GM19455 (cell line): ENCODE measurements around the gene NNT.
"Not testable (repeated sequence)": the region's sequence is repeated elsewhere in the genome, so short reads cannot be mapped to it uniquely, and the experiment has no call there.

Experiments used
- ATAC-seq: cut with Tn5 transposase; IDR thresholded peaks from one replicate; pipeline ENCODE4 v1.9.1; 2021; ENCODE audit not compliant: unreplicated experiment

NNT gene

GRCh38 chr5:43663916-43664315, 60.9 kb downstream of the NNT start:
- no peak for ATAC-seq

- ATAC-seq: no peak
These were observed 61.6 kb downstream of the NNT start for GRCh38 chr5:43664501-43665040.

- not testable (repeated sequence) for ATAC-seq
These were observed 62.8 kb downstream of the NNT start for GRCh38 chr5:43665749-43666148.

GRCh38 chr5:43666728-43667127, 63.7 kb downstream of the NNT start:
- ATAC-seq: not testable (repeated sequence)

- not testable (repeated sequence) for ATAC-seq
These were observed 64.4 kb downstream of the NNT start for GRCh38 chr5:43667379-43667778.

- ATAC-seq: no peak
These were observed 71.6 kb downstream of the NNT start for GRCh38 chr5:43674536-43674935.

- no peak for ATAC-seq
These were observed 72.4 kb downstream of the NNT start for GRCh38 chr5:43675357-43675756.

- no peak for ATAC-seq
These were observed 73.3 kb downstream of the NNT start for GRCh38 chr5:43676083-43676840.

GRCh38 chr5:43677253-43677652, 74.3 kb downstream of the NNT start:
- no peak for ATAC-seq

- ATAC-seq: no peak
These were observed 76.2 kb downstream of the NNT start for GRCh38 chr5:43679214-43679613.

GRCh38 chr5:43680286-43680685, 77.3 kb downstream of the NNT start:
- no peak for ATAC-seq

- no peak for ATAC-seq
These were observed 81.0 kb downstream of the NNT start for GRCh38 chr5:43683884-43684471.

GRCh38 chr5:43685252-43685950, 82.4 kb downstream of the NNT start:
- ATAC-seq: no peak

GRCh38 chr5:43687275-43687674, 84.3 kb downstream of the NNT start:
- ATAC-seq: no peak

GRCh38 chr5:43691275-43691674, 88.3 kb downstream of the NNT start:
- no peak for ATAC-seq

- ATAC-seq: no peak
These were observed 88.9 kb downstream of the NNT start for GRCh38 chr5:43691893-43692292.

- no peak for ATAC-seq
These were observed 90.4 kb downstream of the NNT start for GRCh38 chr5:43693411-43693810.

GRCh38 chr5:43694027-43694426, 91.0 kb downstream of the NNT start:
- ATAC-seq: no peak

- not testable (repeated sequence) for ATAC-seq
These were observed 93.5 kb downstream of the NNT start for GRCh38 chr5:43696444-43696843.

GRCh38 chr5:43699910-43700309, 96.9 kb downstream of the NNT start:
- ATAC-seq: no peak

GRCh38 chr5:43700601-43701000, 97.6 kb downstream of the NNT start:
- no peak for ATAC-seq

- no peak for ATAC-seq
These were observed 98.2 kb downstream of the NNT start for GRCh38 chr5:43701227-43701626.
